Stromal cell of bone marrow (primary cell): ENCODE data around the gene RPL7L1.

ENCODE experiments used
- DNase-seq: peaks from one replicate; pipeline ENCODE4 v3.0.0-alpha.2; 2012; ENCODE audit warnings: low read depth

RPL7L1 gene

DNA sequence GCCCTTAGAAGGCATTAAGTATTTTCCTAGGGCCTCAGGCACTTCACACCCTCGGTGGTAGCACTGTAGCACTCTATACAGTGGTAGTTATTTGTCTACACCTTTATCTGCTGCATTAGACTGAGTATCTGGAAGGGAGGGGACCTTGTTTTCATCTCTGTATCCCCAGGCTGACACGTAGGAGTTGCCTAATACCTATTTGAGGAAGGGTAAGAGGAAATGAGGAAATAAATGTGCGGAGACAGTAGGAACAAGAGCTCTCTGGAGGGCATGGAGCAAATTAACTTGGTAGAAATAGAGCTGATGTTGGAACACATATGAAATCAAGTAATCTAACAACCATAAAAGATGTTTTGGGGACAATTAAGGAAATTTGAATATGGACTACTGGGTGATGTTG is 53.8 kb downstream of the RPL7L1 start:
- DNase-seq, result no peak

DNA sequence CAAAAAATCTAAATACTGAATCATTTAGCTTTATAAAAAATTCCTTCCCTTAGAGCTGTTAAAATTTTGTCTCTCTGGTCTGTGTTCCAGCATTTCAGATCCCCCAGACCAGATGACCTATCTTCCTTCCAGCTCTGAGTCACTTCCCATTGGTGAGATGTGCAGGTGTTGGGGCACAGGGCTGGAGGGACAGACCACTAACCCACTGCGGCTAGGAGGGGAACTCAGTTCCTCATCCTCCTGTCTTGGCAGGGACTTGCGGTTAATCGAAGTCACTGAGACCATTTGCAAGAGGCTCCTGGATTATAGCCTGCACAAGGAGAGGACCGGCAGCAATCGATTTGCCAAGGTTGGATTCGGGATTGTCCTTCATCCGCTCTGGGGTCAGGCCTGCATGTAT is 55.9 kb downstream of the RPL7L1 start:
- no peak for DNase-seq

DNA sequence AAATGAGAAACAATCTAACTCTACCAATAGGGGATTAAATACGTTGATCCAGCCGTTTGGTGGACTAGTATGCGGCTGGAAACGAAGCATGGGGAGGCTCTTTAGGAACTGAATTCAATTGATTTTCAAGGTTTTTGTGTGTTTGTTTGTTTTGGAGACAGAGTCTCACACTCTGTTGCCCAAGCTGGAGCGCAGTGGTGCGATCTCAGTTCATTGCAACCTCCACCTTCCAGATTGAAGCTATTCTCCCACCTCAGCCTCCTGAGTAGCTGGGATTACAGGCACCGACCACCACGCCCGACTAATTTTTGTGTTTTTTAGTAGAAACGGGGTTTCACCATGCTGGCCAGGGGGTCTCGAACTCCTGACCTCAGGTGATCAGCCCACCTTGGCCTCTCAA is 57.0 kb downstream of the RPL7L1 start:
- DNase-seq, result no peak

DNA sequence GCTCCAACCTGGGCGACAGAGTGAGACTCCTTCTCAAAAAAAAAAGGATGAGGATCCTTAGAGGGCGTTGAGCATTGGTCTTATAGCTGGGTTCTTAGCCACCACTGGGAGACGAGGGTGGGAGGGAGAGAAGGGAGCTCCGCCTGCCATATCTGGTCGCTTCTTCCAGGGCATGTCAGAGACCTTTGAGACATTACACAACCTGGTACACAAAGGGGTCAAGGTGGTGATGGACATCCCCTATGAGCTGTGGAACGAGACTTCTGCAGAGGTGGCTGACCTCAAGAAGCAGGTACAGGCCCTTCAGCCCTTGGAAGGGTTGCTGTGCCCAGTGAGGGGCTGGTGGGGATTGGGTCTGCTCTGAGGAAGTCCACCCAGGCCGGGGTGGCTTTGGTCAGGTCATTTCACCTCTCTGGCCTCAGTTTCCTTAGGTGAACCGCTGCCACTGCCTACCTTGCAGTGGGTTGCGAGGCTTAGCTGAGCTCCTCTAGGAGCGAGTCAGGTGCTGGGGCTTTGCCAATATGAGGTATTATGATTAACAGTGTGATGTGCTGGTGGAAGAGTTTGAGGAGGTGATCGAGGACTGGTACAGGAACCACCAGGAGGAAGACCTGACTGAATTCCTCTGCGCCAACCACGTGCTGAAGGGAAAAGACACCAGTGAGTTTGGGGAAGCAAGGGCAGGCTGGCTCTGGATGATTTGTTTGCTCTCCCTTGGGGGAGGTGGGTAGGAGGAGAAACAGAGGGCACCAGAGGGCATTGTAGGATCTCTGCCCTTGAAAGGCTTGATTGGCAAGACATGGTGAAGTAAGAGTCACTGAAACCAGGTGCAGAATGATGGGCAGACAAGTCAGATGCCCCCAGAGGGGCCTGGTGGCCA is 58.4 kb downstream of the RPL7L1 start:
- no peak for DNase-seq

DNA sequence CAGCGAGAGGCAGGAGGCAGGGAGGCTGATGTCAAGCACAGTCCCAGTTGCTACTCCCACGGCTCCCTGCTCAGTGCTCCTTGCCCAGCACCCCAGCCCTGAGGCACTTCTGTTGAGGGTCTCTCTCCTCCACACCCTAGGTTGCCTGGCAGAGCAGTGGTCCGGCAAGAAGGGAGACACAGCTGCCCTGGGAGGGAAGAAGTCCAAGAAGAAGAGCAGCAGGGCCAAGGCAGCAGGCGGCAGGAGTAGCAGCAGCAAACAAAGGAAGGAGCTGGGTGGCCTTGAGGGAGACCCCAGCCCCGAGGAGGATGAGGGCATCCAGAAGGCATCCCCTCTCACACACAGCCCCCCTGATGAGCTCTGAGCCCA is 59.0 kb downstream of the RPL7L1 start:
- DNase-seq, result no peak

DNA sequence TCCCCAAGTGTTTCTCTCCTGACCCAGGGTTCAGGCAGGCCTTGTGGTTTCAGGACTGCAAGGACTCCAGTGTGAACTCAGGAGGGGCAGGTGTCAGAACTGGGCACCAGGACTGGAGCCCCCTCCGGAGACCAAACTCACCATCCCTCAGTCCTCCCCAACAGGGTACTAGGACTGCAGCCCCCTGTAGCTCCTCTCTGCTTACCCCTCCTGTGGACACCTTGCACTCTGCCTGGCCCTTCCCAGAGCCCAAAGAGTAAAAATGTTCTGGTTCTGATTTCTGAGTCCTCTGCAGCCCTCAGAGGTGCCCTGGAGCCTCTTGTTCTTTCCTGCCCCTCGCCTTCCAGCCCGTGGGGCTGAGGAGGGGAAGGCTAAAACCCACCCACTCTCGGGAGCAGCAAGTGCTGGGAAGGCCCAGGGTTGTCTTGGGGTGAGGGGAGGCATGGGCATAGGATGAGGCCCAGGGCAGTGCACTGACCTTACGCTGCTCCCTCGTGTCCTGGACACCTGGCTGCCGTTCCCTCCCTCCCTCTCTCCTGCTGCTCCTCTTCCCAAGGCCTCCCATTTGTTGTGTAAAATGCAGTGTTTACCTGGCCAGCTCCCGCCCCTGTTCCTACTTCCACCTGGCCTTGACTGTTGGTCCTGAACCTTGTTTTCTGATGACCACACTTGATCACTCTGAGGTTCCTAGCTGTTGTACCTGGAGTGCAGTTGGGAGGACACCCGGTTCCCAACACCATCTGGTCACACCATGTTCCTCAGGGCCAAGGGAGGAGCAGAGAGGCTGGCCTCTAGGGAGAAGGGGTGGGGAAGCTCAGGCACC is 59.8 kb downstream of the RPL7L1 start:
- DNase-seq, result no peak
